ENCODE measurements around the gene TSPO2.

Gene TSPO2

DNA sequence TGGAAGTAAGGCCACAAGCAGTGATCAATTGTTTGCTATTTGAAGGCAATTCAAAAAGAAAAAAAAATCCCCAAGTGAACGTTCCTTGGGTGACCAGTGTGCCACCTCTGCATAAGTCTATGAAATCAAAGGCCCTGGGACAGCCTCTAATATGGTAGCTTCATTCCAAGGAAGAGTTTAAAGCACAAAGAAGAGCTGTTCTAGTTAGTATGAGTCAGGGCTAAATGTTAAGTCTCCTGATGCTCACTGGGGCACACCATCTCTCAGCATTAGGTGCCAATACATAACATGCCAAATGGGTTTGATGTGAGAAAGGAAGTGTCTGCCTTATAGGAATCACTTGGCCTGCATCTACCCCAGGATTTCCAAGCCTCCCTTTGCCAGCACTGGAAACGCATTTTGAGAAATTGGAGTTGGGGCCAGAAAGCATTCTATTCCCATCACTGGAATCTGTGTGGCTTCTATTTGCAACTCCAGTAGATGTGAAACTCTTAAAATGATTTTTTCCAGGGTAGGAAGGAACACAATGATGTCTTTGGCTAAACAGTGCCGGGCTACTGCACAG, 16.2 kb upstream of the TSPO2 start:
- no peak overlapping the region for H3K4me3 ChIP-seq (ENCODE audit: low read length)
- DNase-seq (ENCODE audit: low read depth), result no peak
- no peak for TF ChIP-seq CTCF (conservative IDR thresholded peaks at IDR 0.05; ENCODE audit: low read length)

- no peak for DNase-seq (ENCODE audit: low read depth)
- H3K4me3 ChIP-seq (ENCODE audit: low read length), result peak overlapping the region; percentile 15
- no peak for TF ChIP-seq CTCF (conservative IDR thresholded peaks at IDR 0.05; ENCODE audit: low read length)
These were observed 15.0 kb upstream of the TSPO2 start for GRCh38 chr6:41027241-41027640.

- DNase-seq (ENCODE audit: low read depth), result peak; percentile 54
- TF ChIP-seq CTCF (conservative IDR thresholded peaks at IDR 0.05; ENCODE audit: low read length), result peak; percentile 65
- peak overlapping the region; percentile 56 for H3K4me3 ChIP-seq (ENCODE audit: low read length)
These were observed 14.3 kb upstream of the TSPO2 start for GRCh38 chr6:41027799-41028560.

DNA sequence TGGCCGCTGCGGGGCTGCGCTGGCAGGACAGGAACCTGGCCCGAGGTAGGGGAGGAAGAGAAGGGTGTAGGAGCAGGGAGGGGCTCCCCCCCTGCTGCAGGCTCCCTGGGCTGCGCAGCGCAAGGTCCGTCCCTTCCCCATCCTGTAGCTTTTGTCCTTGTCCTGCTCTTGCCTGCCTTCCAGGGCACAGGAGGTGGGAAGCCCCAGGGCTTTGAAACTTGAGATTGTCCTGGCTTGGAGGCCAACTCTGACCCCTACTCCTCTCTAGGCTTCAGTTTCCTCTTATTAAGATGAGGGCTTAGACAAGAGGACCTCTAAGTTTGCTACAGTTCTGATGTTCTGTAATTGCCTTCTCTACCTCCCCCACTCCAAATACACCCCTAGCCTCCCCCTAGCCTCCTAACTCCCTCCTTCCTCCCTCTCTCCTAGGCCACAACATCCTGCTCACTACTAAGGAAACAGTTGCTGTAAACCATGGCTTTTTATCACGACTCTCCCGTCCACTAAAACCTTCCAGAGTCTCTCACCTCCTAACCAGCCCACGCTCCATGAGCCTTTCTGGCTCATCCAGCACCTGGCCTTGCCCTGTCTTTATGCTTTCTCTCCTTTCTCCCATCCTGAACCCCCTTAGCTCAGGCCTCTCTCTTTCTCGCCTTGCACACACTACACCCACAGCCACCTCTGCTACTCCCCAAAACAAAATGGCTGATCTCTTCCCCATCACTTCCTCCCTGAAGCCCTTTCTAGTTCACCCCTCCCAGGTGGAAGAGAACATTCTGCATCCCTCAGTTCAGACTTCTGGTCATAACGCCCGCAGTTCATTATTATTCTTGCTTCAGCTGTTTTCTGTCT, 13.5 kb upstream of the TSPO2 start:
- no peak for TF ChIP-seq CTCF (conservative IDR thresholded peaks at IDR 0.05; ENCODE audit: low read length)
- peak overlapping the region; percentile 56 for H3K4me3 ChIP-seq (ENCODE audit: low read length)
- no peak for DNase-seq (ENCODE audit: low read depth)

- no peak for DNase-seq (ENCODE audit: low read depth)
- TF ChIP-seq CTCF (conservative IDR thresholded peaks at IDR 0.05; ENCODE audit: low read length), result no peak
- H3K4me3 ChIP-seq (ENCODE audit: low read length), result no peak overlapping the region
These were observed 9.4 kb upstream of the TSPO2 start for GRCh38 chr6:41032830-41033229.

GRCh38 chr6:41033776-41034175, 8.5 kb upstream of the TSPO2 start:
- no peak for TF ChIP-seq CTCF (conservative IDR thresholded peaks at IDR 0.05; ENCODE audit: low read length)
- H3K4me3 ChIP-seq (ENCODE audit: low read length), result no peak overlapping the region
- DNase-seq (ENCODE audit: low read depth), result no peak

Data from AG10803 (cell line).